A204.1 (cell line): ENCODE measurements around the gene LRRIQ1.

ENCODE experiments used
- FAIRE-seq: peaks from 2 replicates; lab custom pipeline; 2012; peaks lifted over from hg19 to GRCh38; lab: Jason Lieb, UNC

The LRRIQ1 gene

DNA sequence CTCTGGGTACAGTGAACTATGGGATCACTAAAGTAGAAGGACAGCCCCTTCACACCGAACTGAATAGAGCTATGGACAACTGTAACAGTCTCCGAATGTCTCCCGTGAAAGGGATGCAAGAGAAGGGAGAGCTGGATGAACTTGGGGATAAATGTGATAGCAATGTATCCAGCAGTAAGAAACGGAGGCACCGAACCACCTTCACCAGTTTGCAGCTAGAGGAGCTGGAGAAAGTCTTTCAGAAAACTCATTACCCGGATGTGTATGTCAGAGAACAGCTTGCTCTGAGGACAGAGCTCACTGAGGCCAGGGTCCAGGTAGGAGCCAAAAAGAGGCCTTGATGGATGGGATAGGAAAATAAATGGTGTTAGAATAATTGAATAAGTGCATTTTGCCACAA, 247.4 kb downstream of the LRRIQ1 start:
- FAIRE-seq: no peak
